GM23248 (cell line): ENCODE measurements around the gene TPK1.

Source experiments
- EZH2 ChIP-seq: fragments of 200-600 bp; sonication (generic); IDR thresholded peaks from 2 replicates; pipeline ENCODE4 v1.6.1; 2018; ENCODE audit warnings: antibody characterized with exemption, mild to moderate bottlenecking; ENCODE audit not compliant: insufficient read depth, poor library complexity, severe bottlenecking
- EZH2phosphoT487 ChIP-seq: fragments of 200-600 bp; sonication (generic); IDR thresholded peaks from 2 replicates; pipeline ENCODE4 v1.6.1; 2018; ENCODE audit warnings: antibody characterized with exemption, moderate library complexity, mild to moderate bottlenecking, low read depth; ENCODE audit not compliant: insufficient read depth

DNA sequence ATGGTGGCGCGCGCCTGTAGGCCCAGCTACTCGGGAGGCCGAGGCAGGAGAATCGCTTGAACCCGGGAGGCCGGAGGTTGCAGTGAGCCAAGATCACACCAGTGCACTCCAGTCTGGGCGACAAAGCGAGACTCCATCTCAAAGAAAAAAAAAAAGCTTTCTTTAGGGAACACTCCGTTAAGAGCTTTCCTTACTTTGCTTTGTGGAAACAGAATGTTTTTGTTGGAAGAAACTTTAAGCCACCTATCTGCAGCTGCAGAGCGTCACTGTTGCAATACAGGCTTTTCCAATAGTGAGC is 641 bp upstream of the TPK1 start:
- TF ChIP-seq EZH2 (no peak), EZH2phosphoT487 (no peak)
